HCT116 (cell line): ENCODE measurements around the gene FPR1. TPM values are rescaled to one million over a fixed set of nuclear protein-coding genes. Genes with fewer than 3 reads are reported as not detected.
A peak's percentile ranks its signal among the peaks of the same experiment; 100 is the strongest.

Source experiments
- ATAC-seq: fragments of 200-7000 bp; cut with Tn5 transposase; 2 replicates; pipeline ENCODE4 v1.9.1; 2020; ENCODE audit warnings: mild to moderate bottlenecking, moderate library complexity
- BruUV-seq: library from RNA; stranded (reverse); fragments of 400-500 nt; replicated peaks from 2 replicates; lab custom pipeline; 2021; lab: Mats Ljungman, UMichigan
- CTCF ChIA-PET: fragments of 300-600 bp; sonication (Branson Sonifier 250); formaldehyde crosslinking; loops from one replicate; lab custom pipeline; 2021; ENCODE audit warnings: antibody characterized with exemption; lab: Charles Lee
- POLR2A ChIA-PET: fragments of 300-600, 350-600 bp; sonication (Branson Sonifier 250); formaldehyde crosslinking; loops from one replicate; lab custom pipeline; 2021; ENCODE audit warnings: antibody characterized with exemption; lab: Charles Lee
- RAD21 ChIA-PET, 2 experiments: fragments of 300-600 bp; sonication (Branson Sonifier 250); formaldehyde crosslinking; loops; one replicate each; lab custom pipeline; 2023; ENCODE audit warnings: low total read pairs in 2 of 2; ENCODE audit not compliant: uncharacterized antibody in 2 of 2, unreplicated experiment in 2 of 2, low non-redundant PET in 1 of 2; lab: Charles Lee
- DNase-seq: peaks from one replicate; pipeline ENCODE4 v3.0.0-alpha.2; 2010; ENCODE audit warnings: low read depth, low spot score
- H2AFZ ChIP-seq: fragments of 200-600 bp; shearing (Covaris generic), sonication (generic); 2 replicates; pipeline ENCODE4 v1.6.1; 2017; ENCODE audit warnings: low read depth, mixed run types, mixed read lengths, antibody characterized with exemption, low read length; ENCODE audit not compliant: poor library complexity, severe bottlenecking
- H3K27ac ChIP-seq: 2 replicates; pipeline ENCODE4 v1.5.1; 2012; ENCODE audit warnings: low read depth, low read length
- H3K27me3 ChIP-seq: fragments of 200-600 bp; sonication (generic); 2 replicates; pipeline ENCODE4 v1.6.1; 2016; ENCODE audit warnings: mixed run types, low read length, mixed read lengths; ENCODE audit not compliant: insufficient read depth
- H3K36me3 ChIP-seq, 2 experiments: fragments of 200-500 bp in 1 of 2; fragments of 200-600 bp in 1 of 2; sonication (Bioruptor generic) in 1 of 2; sonication (generic) in 1 of 2; 2 replicates each; pipeline versions ENCODE4 v1.5.1 to v1.6.1; 2014 to 2016; ENCODE audit warnings: low read length in 2 of 2, inconsistent platforms in 1 of 2, mixed read lengths in 1 of 2, mixed run types in 1 of 2; ENCODE audit not compliant: insufficient read depth in 2 of 2, control insufficient read depth in 1 of 2
- H3K4me1 ChIP-seq, 2 experiments: fragments of 200-600 bp in 1 of 2; sonication (generic) in 1 of 2; 2 replicates each; pipeline versions ENCODE4 v1.5.1 to v1.6.1; 2012 to 2017; ENCODE audit warnings: low read length in 2 of 2, inconsistent platforms in 1 of 2, mild to moderate bottlenecking in 1 of 2, mixed read lengths in 1 of 2, mixed run types in 1 of 2, moderate library complexity in 1 of 2; ENCODE audit not compliant: insufficient read depth in 2 of 2, control insufficient read depth in 1 of 2
- H3K4me2 ChIP-seq: fragments of 200-600 bp; sonication (generic); 2 replicates; pipeline ENCODE4 v1.6.1; 2017; ENCODE audit warnings: mixed run types, low read length, mixed read lengths
- H3K4me3 ChIP-seq, 2 experiments: fragments of 200-600 bp in 1 of 2; sonication (generic) in 1 of 2; replicated peaks in 1 of 2; 2 replicates each; pipeline ENCODE4 v1.5.1; 2011 to 2016; ENCODE audit warnings: low read length in 2 of 2, control low read depth in 1 of 2, low read depth in 1 of 2, mild to moderate bottlenecking in 1 of 2, mixed read lengths in 1 of 2, mixed run types in 1 of 2
- H3K79me2 ChIP-seq: fragments of 200-600 bp; sonication (generic); 2 replicates; pipeline ENCODE4 v1.6.1; 2017; ENCODE audit warnings: mild to moderate bottlenecking, mixed run types, low read length, moderate library complexity, mixed read lengths; ENCODE audit not compliant: insufficient read depth
- H3K9ac ChIP-seq: fragments of 200-600 bp; sonication (generic); 2 replicates; pipeline ENCODE4 v1.6.1; 2016; ENCODE audit warnings: low read length, mixed read lengths
- H3K9me2 ChIP-seq: fragments of 200-600 bp; sonication (generic), shearing (Covaris generic); 2 replicates; pipeline ENCODE4 v1.6.1; 2017; ENCODE audit warnings: mixed run types, mild to moderate bottlenecking, moderate library complexity; ENCODE audit not compliant: insufficient read depth
- H3K9me3 ChIP-seq, 2 experiments: fragments of 200-500 bp in 1 of 2; fragments of 200-600 bp in 1 of 2; sonication (Bioruptor generic) in 1 of 2; sonication (generic) in 1 of 2; 2 replicates each; pipeline ENCODE4 v1.6.1; 2014 to 2017; ENCODE audit warnings: low read length in 2 of 2, mixed read lengths in 2 of 2, inconsistent platforms in 1 of 2, low read depth in 1 of 2, mild to moderate bottlenecking in 1 of 2, mixed run types in 1 of 2, moderate library complexity in 1 of 2; ENCODE audit not compliant: control insufficient read depth in 1 of 2, insufficient read depth in 1 of 2
- H4K20me1 ChIP-seq: fragments of 200-600 bp; sonication (generic), shearing (Covaris generic); 2 replicates; pipeline ENCODE4 v1.6.1; 2017; ENCODE audit warnings: mixed run types, mild to moderate bottlenecking, moderate library complexity; ENCODE audit not compliant: insufficient read depth
- CBX3 ChIP-seq: IDR thresholded peaks from 2 replicates; pipeline ENCODE4 v1.6.1; 2012; ENCODE audit warnings: low read depth
- EZH2 ChIP-seq: fragments of 200-600 bp; sonication (generic); IDR thresholded peaks from 2 replicates; pipeline ENCODE4 v1.6.1; 2017; ENCODE audit warnings: antibody characterized with exemption, mixed run types
- EZH2phosphoT487 ChIP-seq: fragments of 200-600 bp; IDR thresholded peaks from 2 replicates; pipeline ENCODE4 v1.6.1; 2018; ENCODE audit warnings: antibody characterized with exemption, borderline replicate concordance
- JUND ChIP-seq: IDR thresholded peaks from 2 replicates; pipeline ENCODE4 v1.6.1; 2012
- POLR2AphosphoS5 ChIP-seq: IDR thresholded peaks from 2 replicates; pipeline ENCODE4 v1.6.1; 2011; ENCODE audit warnings: mild to moderate bottlenecking, low read depth, low read length, moderate library complexity
- RAD21 ChIP-seq: IDR thresholded peaks from 2 replicates; pipeline ENCODE4 v1.6.1; 2012; ENCODE audit warnings: low read depth, mild to moderate bottlenecking
- SIN3A ChIP-seq: IDR thresholded peaks from 2 replicates; pipeline ENCODE4 v1.6.1; 2012; ENCODE audit warnings: low read depth
- SRF ChIP-seq: IDR thresholded peaks from 2 replicates; pipeline ENCODE4 v1.6.1; 2012; ENCODE audit warnings: low read depth
- YY1 ChIP-seq: IDR thresholded peaks from 2 replicates; pipeline ENCODE4 v1.6.1; 2011; ENCODE audit warnings: low read length, low read depth, moderate library complexity, mild to moderate bottlenecking; ENCODE audit not compliant: insufficient replicate concordance; ENCODE audit errors: extremely low read depth
- ZFX ChIP-seq: fragments of 450-650 bp; IDR thresholded peaks from 2 replicates; pipeline ENCODE4 v1.6.1; 2017
- ZNF274 ChIP-seq: fragments of 200-500 bp; sonication (Bioruptor generic); IDR thresholded peaks from 2 replicates; pipeline ENCODE4 v1.6.1; 2014; ENCODE audit warnings: mild to moderate bottlenecking, low read depth, low read length, inconsistent platforms
- intact Hi-C: fragments of 100-400 bp; cut with micrococcal nuclease; formaldehyde crosslinking; loops from 2 replicates; pipeline ENCODE4 v1.10.0; 2022
- total RNA-seq: library from RNA; stranded (reverse); gene quantifications from one replicate; pipeline ENCODE4 v1.2.1, GENCODE V29; 2021; ENCODE audit not compliant: unreplicated experiment
- TF ChIP-seq, protein P1 (sequence below), 3 experiments: fragments of 200-600 bp in 1 of 3; sonication (generic) in 1 of 3; IDR thresholded peaks in 2 of 3; conservative IDR thresholded peaks in 1 of 3; 2 replicates each; pipeline ENCODE4 v1.5.1; 2012 to 2017; ENCODE audit warnings: low read depth in 2 of 3, low read length in 2 of 3, antibody characterized with exemption in 1 of 3, borderline replicate concordance in 1 of 3, control low read depth in 1 of 3, mild to moderate bottlenecking in 1 of 3, mixed read lengths in 1 of 3, mixed run types in 1 of 3, moderate library complexity in 1 of 3; ENCODE audit not compliant: insufficient read depth in 1 of 3
- TF ChIP-seq, protein P2 (sequence below): IDR thresholded peaks from 2 replicates; pipeline ENCODE4 v1.6.1; 2012
- TF ChIP-seq, protein P3 (sequence below): IDR thresholded peaks from 2 replicates; pipeline ENCODE4 v1.6.1; 2012; ENCODE audit warnings: low read depth

FPR1 gene
- total RNA-seq, 1 experiment from 2014 or later, result not detected

DNA sequence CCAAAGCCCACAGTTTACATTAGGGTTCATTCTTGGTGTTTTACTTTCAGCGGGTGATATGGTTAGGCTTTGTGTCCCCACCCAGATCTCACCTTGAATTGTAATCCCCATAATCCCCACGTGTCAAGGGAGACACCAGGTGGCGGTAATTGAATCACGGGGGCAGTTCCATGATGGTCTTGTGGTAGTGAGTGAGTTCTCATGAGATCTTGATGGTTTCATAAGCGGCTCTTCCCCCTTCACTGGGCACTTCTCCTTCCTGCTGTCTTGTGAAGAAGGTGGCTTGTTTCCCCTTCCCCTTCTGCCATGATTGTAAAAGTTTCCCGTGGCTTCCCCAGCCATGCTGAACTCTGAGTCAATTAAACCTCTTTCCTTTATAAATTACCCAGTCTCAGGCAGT, 21.3 kb upstream of the FPR1 start:
- Histone ChIP-seq H3K4me3 (no peak overlapping the region), H3K4me1 (peaks cover 0 to under 1% of the 10 kb centered on the region in 2 experiments; a peak in 1 of 4 replicates), H3K4me2 (no peak overlapping the region), H3K9ac (no peak overlapping the region), H3K9me3 (0 out of 4 replicates have a peak, but pooled peaks cover 0 to 3% of the 10 kb centered on the region in 2 experiments), H3K79me2 (no peaks in the 10 kb centered on the region), H3K27ac (no peak overlapping the region), H4K20me1 (no peaks in the 10 kb centered on the region), H3K27me3 (no peaks in the 10 kb centered on the region), H2AFZ (no peak overlapping the region), H3K36me3 (no peaks in the 10 kb centered on the region), H3K9me2 (no peaks in the 10 kb centered on the region)
- intact Hi-C loops, result no loop called here
- TF ChIP-seq ZNF274, result no peak
- no peak for TF ChIP-seq JUND
- TF ChIP-seq, protein P1, sequence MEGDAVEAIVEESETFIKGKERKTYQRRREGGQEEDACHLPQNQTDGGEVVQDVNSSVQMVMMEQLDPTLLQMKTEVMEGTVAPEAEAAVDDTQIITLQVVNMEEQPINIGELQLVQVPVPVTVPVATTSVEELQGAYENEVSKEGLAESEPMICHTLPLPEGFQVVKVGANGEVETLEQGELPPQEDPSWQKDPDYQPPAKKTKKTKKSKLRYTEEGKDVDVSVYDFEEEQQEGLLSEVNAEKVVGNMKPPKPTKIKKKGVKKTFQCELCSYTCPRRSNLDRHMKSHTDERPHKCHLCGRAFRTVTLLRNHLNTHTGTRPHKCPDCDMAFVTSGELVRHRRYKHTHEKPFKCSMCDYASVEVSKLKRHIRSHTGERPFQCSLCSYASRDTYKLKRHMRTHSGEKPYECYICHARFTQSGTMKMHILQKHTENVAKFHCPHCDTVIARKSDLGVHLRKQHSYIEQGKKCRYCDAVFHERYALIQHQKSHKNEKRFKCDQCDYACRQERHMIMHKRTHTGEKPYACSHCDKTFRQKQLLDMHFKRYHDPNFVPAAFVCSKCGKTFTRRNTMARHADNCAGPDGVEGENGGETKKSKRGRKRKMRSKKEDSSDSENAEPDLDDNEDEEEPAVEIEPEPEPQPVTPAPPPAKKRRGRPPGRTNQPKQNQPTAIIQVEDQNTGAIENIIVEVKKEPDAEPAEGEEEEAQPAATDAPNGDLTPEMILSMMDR (IDR thresholded peaks at IDR 0.05 in 2 of 3, conservative IDR thresholded peaks at IDR 0.05 in 1 of 3; ENCODE audit: borderline replicate concordance in 1 of 3, insufficient read depth in 1 of 3, low read depth in 2 of 3, low read length in 2 of 3), result peak in 1 of 3 experiments; percentile 19; a peak in 1 of 6 replicates
- TF ChIP-seq POLR2AphosphoS5, result no peak
- TF ChIP-seq RAD21, result peak; percentile 41
- TF ChIP-seq SIN3A, result no peak
- TF ChIP-seq CBX3, result no peak
- TF ChIP-seq EZH2phosphoT487, result no peak
- TF ChIP-seq, protein P2, sequence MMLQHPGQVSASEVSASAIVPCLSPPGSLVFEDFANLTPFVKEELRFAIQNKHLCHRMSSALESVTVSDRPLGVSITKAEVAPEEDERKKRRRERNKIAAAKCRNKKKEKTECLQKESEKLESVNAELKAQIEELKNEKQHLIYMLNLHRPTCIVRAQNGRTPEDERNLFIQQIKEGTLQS, result no peak
- TF ChIP-seq EZH2, result no peak
- TF ChIP-seq SRF, result no peak
- no peak for TF ChIP-seq ZFX
- TF ChIP-seq YY1, result no peak
- TF ChIP-seq, protein P3, sequence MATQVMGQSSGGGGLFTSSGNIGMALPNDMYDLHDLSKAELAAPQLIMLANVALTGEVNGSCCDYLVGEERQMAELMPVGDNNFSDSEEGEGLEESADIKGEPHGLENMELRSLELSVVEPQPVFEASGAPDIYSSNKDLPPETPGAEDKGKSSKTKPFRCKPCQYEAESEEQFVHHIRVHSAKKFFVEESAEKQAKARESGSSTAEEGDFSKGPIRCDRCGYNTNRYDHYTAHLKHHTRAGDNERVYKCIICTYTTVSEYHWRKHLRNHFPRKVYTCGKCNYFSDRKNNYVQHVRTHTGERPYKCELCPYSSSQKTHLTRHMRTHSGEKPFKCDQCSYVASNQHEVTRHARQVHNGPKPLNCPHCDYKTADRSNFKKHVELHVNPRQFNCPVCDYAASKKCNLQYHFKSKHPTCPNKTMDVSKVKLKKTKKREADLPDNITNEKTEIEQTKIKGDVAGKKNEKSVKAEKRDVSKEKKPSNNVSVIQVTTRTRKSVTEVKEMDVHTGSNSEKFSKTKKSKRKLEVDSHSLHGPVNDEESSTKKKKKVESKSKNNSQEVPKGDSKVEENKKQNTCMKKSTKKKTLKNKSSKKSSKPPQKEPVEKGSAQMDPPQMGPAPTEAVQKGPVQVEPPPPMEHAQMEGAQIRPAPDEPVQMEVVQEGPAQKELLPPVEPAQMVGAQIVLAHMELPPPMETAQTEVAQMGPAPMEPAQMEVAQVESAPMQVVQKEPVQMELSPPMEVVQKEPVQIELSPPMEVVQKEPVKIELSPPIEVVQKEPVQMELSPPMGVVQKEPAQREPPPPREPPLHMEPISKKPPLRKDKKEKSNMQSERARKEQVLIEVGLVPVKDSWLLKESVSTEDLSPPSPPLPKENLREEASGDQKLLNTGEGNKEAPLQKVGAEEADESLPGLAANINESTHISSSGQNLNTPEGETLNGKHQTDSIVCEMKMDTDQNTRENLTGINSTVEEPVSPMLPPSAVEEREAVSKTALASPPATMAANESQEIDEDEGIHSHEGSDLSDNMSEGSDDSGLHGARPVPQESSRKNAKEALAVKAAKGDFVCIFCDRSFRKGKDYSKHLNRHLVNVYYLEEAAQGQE, result no peak
- POLR2A ChIA-PET, result no interaction called here
- ATAC-seq (no peak), DNase-seq (no peak)
- CTCF ChIA-PET, result no interaction called here
- RAD21 ChIA-PET, result no interaction called here
- no TSS peak for BruUV-seq
